ENCODE results near the gene TNIP1.

DNA sequence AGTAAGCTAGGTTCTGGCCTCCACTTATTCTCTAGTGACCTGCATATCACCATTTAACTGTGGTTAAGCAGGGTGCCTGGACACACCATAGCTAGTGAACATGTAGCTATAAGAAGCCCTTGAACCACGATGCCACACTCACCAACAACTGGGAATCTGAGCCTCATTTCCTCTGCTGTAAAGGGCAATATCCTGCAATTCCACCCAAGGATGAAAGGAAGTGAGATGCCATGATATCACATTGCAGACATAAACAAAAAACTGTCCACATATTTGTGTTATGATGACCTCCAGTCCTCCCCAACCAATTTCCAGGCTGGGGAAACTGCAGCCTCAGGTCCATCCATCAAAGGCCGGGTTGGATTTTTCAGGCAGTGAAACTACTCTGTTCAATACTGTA is 10.4 kb downstream of the TNIP1 start:
- TF ChIP-seq, protein P1, sequence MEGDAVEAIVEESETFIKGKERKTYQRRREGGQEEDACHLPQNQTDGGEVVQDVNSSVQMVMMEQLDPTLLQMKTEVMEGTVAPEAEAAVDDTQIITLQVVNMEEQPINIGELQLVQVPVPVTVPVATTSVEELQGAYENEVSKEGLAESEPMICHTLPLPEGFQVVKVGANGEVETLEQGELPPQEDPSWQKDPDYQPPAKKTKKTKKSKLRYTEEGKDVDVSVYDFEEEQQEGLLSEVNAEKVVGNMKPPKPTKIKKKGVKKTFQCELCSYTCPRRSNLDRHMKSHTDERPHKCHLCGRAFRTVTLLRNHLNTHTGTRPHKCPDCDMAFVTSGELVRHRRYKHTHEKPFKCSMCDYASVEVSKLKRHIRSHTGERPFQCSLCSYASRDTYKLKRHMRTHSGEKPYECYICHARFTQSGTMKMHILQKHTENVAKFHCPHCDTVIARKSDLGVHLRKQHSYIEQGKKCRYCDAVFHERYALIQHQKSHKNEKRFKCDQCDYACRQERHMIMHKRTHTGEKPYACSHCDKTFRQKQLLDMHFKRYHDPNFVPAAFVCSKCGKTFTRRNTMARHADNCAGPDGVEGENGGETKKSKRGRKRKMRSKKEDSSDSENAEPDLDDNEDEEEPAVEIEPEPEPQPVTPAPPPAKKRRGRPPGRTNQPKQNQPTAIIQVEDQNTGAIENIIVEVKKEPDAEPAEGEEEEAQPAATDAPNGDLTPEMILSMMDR (IDR thresholded peaks at IDR 0.05; ENCODE audit: poor library complexity): no peak
- no peak for TF ChIP-seq EZH2 (IDR thresholded peaks at IDR 0.05; ENCODE audit: borderline replicate concordance)
